Kidney (tissue), 14 donors: ENCODE data around the gene KRTAP2-4. TPM values are rescaled to one million over a fixed set of nuclear protein-coding genes. Genes with fewer than 3 reads are reported as not detected.
"Not testable (repeated sequence)": the region's sequence is repeated elsewhere in the genome, so short reads cannot be mapped to it uniquely, and the experiment has no call there.

Experiments
- DNase-seq, 5 donors: peaks; one replicate each; pipeline ENCODE4 v3.0.0-alpha.2; 2013 to 2020
- FAIRE-seq: peaks from 2 replicates; lab custom pipeline; 2012; peaks lifted over from hg19 to GRCh38; lab: Jason Lieb, UNC
- H3K27ac ChIP-seq, 2 donors: one replicate each; pipeline ENCODE4 v1.7.0; 2013; ENCODE audit warnings: low read depth in 2 of 2, low read length in 2 of 2, inconsistent platforms in 1 of 2
- H3K27me3 ChIP-seq: one replicate; pipeline ENCODE4 v1.7.1; 2013; ENCODE audit warnings: low read length, inconsistent platforms; ENCODE audit not compliant: control insufficient read depth, insufficient read depth
- H3K36me3 ChIP-seq, 3 donors: one replicate each; pipeline versions ENCODE4 v1.7.0 to v1.7.1; 2013; ENCODE audit warnings: low read length in 3 of 3, control low read depth in 1 of 3, inconsistent platforms in 1 of 3; ENCODE audit not compliant: insufficient read depth in 3 of 3, control insufficient read depth in 2 of 3
- H3K4me1 ChIP-seq, 3 donors: one replicate each; pipeline versions ENCODE4 v1.7.0 to v1.7.1; 2013; ENCODE audit warnings: low read length in 3 of 3, inconsistent platforms in 1 of 3, low read depth in 1 of 3; ENCODE audit not compliant: control insufficient read depth in 2 of 3, insufficient read depth in 2 of 3
- H3K4me3 ChIP-seq, 3 donors: one replicate each; pipeline versions ENCODE4 v1.7.0 to v1.8.1; 2013; ENCODE audit warnings: low read length in 3 of 3, control low read depth in 1 of 3, inconsistent platforms in 1 of 3
- H3K9ac ChIP-seq, 3 donors: one replicate each; pipeline versions ENCODE4 v1.7.0 to v1.7.1; 2013; ENCODE audit warnings: low read length in 3 of 3, control low read depth in 1 of 3, inconsistent platforms in 1 of 3
- H3K9me3 ChIP-seq, 3 donors: one replicate each; pipeline versions ENCODE4 v1.7.0 to v1.7.1; 2013; ENCODE audit warnings: low read length in 3 of 3, control low read depth in 1 of 3, inconsistent platforms in 1 of 3; ENCODE audit not compliant: control insufficient read depth in 2 of 3, insufficient read depth in 1 of 3
- intact Hi-C: fragments of 100-400 bp; cut with DNase I; formaldehyde crosslinking; loops from one replicate; pipeline ENCODE4 v1.11.1; 2022
- polyA plus RNA-seq: library from polyadenylated mRNA; stranded (reverse); fragments of 350-450 nt; fragmentation: Illumina TruSeq; extraction: RNeasy Lipid Tissue Mini Kit (QIAGEN cat#74804); gene quantifications from one replicate; pipeline ENCODE4 v1.2.3, GENCODE V29; 2014; ENCODE audit warnings: low read depth, low replicate concordance; ENCODE audit not compliant: insufficient read depth
- total RNA-seq: library from RNA; stranded (reverse); fragmentation: NEBNext Ultra II Directional; extraction: Animal tissue kit (Norgen Biotek cat#: 25700); gene quantifications from one replicate; pipeline ENCODE4 v1.2.1, GENCODE V29; 2021
- TF ChIP-seq, protein P1 (sequence below): IDR thresholded peaks from 3 replicates; pipeline ENCODE4 v1.5.1; 2012; ENCODE audit warnings: mild to moderate bottlenecking, moderate library complexity, borderline replicate concordance; ENCODE audit not compliant: insufficient read depth; ENCODE audit errors: extremely low read depth
- donor health status: control.
- donor health status: control.
- donor health status: control.
- donor health status: control.
- donor health status: control.
- donor health status: DM: yes; HTN: yes; CAD: no.
- donor health status: Normal renal cell carcinoma (clear cell type).

Gene KRTAP2-4
- total and polyA plus RNA-seq, 2 donors from 2014 or later: not detected

DNA sequence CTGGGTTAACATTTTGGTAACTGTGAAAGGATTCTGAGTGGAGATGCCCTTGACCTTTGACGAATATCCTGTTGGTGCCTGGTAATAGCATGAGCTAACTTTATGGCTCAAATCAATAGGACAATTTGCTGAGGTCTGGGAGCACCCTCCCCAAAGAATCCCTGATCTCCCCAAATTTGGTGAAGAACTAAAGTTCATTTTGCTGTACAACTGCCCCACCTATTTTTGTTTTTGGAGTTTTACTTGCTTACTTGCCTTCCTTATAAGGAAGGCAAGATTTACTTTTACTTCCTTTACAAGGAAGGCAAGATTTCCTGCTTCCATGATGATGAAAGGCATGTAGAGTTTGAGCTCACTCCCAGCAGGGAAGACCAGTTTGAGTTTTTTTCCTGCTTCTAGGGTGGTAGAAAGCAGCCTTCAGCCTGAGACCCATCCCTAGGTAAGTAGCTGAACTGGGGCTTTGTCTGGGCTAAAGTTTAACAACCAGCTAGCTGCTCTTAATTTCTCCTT lies 42.3 kb upstream of the KRTAP2-4 start:
- TF ChIP-seq, protein P1, sequence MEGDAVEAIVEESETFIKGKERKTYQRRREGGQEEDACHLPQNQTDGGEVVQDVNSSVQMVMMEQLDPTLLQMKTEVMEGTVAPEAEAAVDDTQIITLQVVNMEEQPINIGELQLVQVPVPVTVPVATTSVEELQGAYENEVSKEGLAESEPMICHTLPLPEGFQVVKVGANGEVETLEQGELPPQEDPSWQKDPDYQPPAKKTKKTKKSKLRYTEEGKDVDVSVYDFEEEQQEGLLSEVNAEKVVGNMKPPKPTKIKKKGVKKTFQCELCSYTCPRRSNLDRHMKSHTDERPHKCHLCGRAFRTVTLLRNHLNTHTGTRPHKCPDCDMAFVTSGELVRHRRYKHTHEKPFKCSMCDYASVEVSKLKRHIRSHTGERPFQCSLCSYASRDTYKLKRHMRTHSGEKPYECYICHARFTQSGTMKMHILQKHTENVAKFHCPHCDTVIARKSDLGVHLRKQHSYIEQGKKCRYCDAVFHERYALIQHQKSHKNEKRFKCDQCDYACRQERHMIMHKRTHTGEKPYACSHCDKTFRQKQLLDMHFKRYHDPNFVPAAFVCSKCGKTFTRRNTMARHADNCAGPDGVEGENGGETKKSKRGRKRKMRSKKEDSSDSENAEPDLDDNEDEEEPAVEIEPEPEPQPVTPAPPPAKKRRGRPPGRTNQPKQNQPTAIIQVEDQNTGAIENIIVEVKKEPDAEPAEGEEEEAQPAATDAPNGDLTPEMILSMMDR: no peak
- Histone ChIP-seq H3K27ac (no peak overlapping the region), H3K9ac (no peak overlapping the region), H3K4me3 (no peak overlapping the region), H3K36me3 (no peaks in the 10 kb centered on the region), H3K9me3 (no peaks in the 10 kb centered on the region), H3K27me3 (no peaks in the 10 kb centered on the region), H3K4me1 (no peaks in the 10 kb centered on the region)
- DNase-seq (no peak), FAIRE-seq (no peak)
- intact Hi-C loops: no loop called here

DNA sequence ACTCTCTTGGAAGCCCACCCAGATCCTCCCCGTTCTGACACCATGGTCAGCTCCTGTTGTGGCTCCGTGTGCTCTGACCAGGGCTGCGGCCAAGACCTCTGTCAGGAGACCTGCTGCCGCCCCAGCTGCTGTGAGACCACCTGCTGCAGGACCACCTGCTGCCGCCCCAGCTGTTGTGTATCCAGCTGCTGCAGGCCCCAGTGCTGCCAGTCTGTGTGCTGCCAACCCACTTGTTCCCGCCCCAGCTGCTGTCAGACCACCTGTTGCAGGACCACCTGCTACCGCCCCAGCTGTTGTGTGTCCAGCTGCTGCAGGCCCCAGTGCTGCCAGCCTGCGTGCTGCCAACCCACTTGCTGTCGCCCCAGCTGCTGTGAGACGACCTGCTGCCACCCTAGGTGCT lies 39.7 kb upstream of the KRTAP2-4 start, which contains the start of gene KRTAP4-9:
Gene KRTAP4-9 (plus strand): TSS at position 43 of the 400 bp plus-strand sequence. CDS start 0 bp downstream, at position 43.
- H3K36me3 ChIP-seq, H3K27me3 ChIP-seq, H3K9ac ChIP-seq, intact Hi-C loops, FAIRE-seq, H3K4me3 ChIP-seq, DNase-seq, H3K9me3 ChIP-seq, H3K4me1 ChIP-seq, H3K27ac ChIP-seq: not testable (repeated sequence)

DNA sequence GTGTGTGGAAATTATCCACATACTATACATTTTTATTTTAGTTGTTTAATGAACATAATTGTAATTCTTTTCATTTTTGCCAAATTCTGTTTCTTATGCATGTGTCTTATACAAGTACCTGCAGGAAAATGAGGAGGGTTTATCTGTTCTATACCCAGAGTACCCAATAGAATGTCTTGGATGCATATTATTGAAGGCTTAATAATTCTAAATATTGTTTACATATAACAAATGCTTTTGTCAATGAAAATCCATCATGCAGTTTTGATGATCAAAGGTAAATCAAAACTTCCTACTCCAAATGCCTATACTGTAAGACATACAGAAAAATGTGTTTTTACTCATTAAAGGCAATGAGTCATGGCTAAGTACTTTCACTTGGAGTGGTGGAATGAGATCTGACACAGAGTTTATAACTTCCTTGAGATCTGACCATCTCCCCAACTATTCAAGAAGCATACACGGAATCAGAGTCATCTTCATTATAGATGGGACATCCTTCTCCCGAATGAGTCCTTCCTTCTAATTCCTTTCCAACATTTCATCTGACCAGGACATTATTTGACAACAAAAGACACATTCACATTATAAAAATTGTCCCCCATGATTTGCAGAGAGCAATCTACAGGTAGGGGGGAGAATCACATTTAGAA lies 38.8 kb upstream of the KRTAP2-4 start:
- peak; percentile 13 for FAIRE-seq
- H3K4me3 ChIP-seq, H3K9me3 ChIP-seq, H3K36me3 ChIP-seq, H3K4me1 ChIP-seq, H3K27me3 ChIP-seq, intact Hi-C loops, DNase-seq, H3K27ac ChIP-seq, H3K9ac ChIP-seq: not testable (repeated sequence)

DNA sequence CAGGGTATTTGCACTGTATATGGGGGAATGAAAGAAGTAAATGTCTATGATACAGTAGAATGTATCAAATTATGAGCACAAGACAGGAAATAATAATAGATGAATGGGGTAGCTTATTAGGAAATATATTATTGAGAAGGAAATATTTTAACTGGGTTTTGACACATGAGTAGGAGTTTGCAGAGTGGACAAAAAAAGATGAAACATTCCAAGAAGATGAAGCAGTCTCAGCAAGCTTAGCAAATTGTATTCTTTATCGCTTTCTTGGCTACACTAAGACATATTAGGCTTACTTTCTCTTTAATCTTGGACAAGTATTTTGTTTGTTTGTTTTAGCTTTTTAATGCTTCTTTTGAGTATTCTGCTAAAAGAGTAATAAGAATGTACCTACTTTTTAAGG lies 38.2 kb upstream of the KRTAP2-4 start:
- no peak overlapping the region for H3K27ac ChIP-seq
- no peaks in the 10 kb centered on the region for H3K27me3 ChIP-seq
- DNase-seq (no peak), FAIRE-seq (no peak)
- H3K4me3 ChIP-seq: no peak overlapping the region
- no peaks in the 10 kb centered on the region for H3K36me3 ChIP-seq
- no peak overlapping the region for H3K9ac ChIP-seq
- H3K4me1 ChIP-seq: no peaks in the 10 kb centered on the region
- TF ChIP-seq, protein P1: no peak
- H3K9me3 ChIP-seq: no peaks in the 10 kb centered on the region
- intact Hi-C loops: no loop called here
